ENCODE results near the gene RFTN1.
"Not testable (repeated sequence)": the region's sequence is repeated elsewhere in the genome, so short reads cannot be mapped to it uniquely, and the experiment has no call there.

Gene RFTN1

DNA sequence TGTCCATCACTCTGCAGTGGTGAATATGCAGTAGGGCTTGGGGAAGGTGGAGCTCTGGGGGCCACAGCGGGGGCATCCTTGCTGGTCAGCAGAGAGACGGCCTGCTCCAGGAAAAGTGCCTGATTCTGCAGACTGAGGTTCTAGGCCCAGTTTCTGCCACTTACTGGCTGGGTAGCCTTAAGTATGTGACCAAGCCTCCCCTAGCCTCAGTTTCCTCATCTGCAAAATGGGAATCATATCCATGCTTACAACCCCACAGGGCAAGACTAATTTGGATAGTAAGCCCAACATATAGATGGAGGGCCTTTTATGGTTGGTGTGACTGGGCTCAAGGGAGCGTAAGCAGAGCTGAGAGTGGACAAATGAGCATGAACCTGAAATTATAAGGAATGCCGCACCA is 187.6 kb downstream of the RFTN1 start:
- DNase-seq (ENCODE audit: low read depth), result no peak
- no peak overlapping the region for H3K4me3 ChIP-seq (ENCODE audit: low read depth, low read length)

DNA sequence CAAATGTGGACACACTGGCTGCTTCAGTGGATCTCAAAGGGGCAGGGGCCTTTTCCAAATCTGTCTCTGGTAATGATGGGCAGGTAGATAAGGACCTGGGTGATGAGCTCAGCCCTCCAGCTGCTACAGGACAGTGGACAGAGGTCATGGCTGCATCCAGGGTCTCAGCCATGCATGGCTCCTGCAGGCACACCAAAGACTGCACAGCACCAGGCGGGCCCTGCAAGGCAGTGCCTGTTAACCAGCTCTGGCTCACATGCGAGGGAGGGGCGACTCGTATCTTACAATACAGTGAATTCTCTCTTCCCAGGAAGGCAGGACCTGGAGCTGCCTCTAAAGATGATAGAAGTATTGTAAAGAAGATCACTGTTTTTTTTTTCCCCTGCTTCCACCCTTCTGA is 189.8 kb downstream of the RFTN1 start:
- DNase-seq (ENCODE audit: low read depth), result no peak

DNA sequence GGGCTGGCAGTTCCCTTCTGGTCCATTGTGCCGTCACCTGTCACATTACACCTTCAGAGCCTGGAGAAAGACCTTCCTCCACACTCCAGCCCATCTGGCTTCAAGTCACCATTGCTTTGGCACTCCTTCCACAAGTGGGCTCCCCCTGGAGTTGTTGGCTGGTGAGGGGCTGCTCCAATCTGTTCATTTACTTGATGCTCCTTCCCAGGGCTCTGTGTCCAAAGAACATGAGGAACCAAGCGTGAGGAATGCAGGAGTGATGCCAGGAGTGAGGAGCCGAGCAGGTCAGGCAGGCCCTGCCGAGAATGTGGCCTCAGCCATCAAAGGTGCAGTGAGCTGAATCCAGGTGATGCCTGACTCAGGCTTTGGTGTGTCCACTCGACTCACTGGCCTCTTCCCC is 191.3 kb downstream of the RFTN1 start:
- H3K4me3 ChIP-seq (ENCODE audit: low read depth, low read length), result no peak overlapping the region

More for the DNA sequence above, 189.8 kb downstream of the RFTN1 start:
- H3K4me3 ChIP-seq (ENCODE audit: low read depth, low read length), result no peak overlapping the region

DNA sequence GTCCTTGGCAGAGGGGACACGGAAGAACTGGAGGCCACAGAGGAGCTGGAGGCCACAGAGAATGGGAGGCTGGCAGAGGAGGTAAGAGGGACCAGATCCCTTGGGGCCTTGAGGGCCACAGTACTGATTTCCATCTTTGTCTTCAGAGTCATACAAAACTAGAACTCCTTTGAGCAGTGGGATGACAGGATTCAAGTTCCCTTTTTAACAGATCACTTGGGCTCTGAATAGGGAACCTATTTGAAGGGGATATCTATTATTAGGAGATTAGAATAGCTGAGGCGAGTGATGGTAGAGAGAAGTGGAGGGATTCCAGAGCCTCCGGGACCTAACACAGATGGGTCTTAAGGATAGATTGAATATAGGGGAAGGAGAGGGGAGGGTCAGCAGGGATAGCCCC is 192.8 kb downstream of the RFTN1 start:
- no peak for DNase-seq (ENCODE audit: low read depth)
- no peak overlapping the region for H3K4me3 ChIP-seq (ENCODE audit: low read depth, low read length)

More for the DNA sequence above, 191.3 kb downstream of the RFTN1 start:
- no peak for DNase-seq (ENCODE audit: low read depth)

DNA sequence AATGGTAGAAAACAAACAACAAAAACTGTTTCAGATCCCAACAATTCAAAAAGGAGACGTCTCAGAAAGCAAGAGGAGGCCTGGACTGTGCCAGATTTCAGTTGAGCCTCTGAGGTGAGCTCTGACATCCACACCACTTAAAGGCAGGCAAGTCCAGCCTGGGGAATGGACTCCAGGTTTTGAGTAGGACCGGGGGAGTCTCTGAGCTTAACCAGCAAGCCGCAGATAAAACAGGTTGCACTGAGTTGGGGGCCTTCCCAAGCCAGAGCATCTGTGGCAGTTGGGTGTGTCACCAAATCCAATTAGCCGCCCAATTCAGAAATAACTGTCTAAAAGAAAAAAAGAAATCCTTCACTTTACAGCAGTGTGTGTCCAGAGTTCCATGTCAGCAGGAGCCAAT is 193.8 kb downstream of the RFTN1 start:
- no peak for DNase-seq (ENCODE audit: low read depth)
- H3K4me3 ChIP-seq (ENCODE audit: low read depth, low read length), result no peak overlapping the region

DNA sequence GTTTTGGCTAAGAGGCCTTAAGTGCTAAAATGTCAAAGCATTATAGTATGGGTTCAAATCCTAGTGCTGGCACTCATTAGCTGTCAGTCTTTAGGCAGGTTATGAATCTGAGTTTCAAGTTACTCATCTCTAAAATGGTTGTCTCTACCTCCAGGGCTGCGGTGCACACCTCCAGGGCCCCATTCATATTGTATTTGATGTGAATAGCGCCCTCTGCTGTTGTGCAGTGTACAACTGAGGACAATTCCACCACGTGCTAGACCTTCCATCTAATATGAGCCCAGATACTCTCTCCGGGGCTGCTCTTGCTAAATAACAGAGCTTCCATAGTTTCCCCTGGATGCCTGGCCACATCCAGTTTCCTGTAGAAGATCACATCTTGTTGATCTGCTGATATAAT is 194.2 kb downstream of the RFTN1 start:
- no peak overlapping the region for H3K4me3 ChIP-seq (ENCODE audit: low read depth, low read length)
- DNase-seq (ENCODE audit: low read depth), result no peak

DNA sequence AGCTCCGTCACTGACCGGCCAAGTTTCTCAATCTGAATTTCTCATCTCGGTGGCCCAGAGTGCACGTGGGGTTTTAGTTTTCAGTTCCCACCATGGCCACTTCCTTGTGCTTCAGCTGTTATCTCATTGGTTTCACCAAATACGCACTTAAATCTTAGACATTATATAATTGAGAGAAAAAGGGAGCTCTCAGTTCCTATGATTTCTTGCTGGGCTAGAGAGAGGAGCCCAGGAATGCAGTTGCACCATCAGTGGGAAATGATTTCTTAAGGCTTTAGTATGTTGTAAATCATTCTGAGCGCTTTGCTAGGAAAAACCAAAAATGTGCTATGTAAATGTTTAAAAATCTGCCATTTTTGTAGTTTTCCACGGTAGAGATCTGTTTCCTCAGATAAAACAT is 195.3 kb downstream of the RFTN1 start:
- no peak overlapping the region for H3K4me3 ChIP-seq (ENCODE audit: low read depth, low read length)
- no peak for DNase-seq (ENCODE audit: low read depth)

DNA sequence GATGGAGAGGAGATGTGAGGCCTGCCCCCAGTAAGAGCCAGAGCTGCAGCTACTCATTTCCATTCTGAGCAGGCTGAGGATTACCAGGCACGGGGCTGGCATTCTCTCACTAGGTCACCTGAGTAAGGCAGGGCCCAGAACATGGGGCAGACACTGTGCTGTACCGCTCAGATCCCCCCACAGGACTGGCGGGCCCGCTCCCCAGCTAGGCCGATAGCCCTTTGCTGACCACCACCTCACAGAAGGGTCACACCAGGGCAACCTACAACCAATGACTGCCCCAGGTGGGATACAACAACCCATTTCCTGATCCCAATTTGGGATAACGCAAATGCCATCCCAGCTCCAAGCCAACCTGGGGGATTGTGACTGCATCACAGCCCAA is 195.9 kb downstream of the RFTN1 start:
- no peak overlapping the region for H3K4me3 ChIP-seq (ENCODE audit: low read depth, low read length)
- no peak for DNase-seq (ENCODE audit: low read depth)

DNA sequence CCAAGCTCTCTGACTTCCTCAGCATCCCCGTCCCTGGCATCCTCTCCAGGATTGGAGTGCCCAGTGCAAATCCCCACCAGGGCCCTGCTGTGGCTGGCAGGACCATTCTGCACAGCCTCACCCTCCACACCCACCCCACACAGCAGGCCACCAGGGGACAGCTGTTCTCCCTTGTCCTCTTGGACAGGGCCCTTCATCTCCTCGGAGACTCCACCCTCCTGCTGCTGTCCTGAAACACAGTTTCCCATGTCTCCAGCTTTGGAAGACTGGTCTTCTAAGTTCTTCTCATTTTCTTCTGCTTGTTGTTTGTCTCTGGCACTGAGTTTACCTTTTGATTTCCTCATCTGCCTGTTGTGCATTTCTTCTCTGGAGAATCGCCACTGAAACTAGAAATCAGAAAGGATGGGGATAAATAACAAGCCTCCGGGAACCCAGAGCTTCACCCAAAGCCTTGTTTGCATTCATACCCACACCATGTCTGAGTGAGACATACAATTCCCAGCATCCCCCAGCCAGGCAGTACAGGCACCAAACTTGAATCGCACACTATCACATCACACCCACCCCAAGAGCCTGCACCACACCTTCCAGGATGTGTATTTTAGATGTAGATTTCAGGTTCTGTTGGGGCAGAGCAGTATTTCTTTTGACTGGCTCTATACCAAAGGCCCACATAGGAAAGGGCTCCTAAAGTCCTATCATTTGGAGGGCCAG is 196.5 kb downstream of the RFTN1 start:
- no peak for DNase-seq (ENCODE audit: low read depth)
- H3K4me3 ChIP-seq (ENCODE audit: low read depth, low read length), result no peak overlapping the region

DNA sequence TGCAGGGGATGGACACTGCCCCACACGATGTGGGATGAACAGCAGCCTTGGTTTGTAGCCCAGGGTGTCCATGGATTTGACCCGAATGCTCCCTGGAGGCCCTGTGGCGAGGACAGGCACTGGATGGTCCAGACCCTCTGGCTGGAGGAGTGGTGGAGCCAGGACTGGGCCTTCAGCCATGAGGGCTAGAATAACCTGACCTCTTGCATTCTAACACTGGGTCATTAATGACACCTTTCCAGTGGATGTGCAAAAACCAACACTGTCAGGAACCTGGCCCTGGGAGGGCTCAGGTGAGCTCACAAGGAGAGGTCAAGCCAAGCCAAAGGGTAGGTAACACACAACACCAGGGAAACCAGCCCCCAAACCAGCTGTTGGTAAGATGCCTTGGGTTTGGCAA is 197.1 kb downstream of the RFTN1 start:
- H3K4me3 ChIP-seq (ENCODE audit: low read depth, low read length), result no peak overlapping the region
- no peak for DNase-seq (ENCODE audit: low read depth)

DNA sequence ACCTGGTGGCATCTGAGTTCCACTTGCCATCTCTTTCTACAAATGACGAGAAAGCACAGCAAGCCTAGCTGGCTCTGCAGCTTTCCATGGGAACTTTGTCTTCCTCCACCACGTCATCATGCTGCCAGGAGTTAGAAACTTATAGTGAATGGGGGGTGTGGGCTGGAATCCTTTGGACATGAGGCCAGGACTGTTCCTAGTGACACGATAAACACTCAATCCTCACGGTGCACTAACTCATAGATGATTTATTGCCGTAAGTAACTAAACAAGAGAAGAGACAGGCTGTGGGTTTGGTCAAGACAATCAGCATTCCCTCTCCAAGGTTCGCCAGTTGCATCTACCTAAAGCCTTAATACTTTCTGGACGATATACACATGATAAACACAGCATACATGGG is 197.9 kb downstream of the RFTN1 start:
- DNase-seq (ENCODE audit: low read depth), result no peak
- H3K4me3 ChIP-seq (ENCODE audit: low read depth, low read length), result no peak overlapping the region

DNA sequence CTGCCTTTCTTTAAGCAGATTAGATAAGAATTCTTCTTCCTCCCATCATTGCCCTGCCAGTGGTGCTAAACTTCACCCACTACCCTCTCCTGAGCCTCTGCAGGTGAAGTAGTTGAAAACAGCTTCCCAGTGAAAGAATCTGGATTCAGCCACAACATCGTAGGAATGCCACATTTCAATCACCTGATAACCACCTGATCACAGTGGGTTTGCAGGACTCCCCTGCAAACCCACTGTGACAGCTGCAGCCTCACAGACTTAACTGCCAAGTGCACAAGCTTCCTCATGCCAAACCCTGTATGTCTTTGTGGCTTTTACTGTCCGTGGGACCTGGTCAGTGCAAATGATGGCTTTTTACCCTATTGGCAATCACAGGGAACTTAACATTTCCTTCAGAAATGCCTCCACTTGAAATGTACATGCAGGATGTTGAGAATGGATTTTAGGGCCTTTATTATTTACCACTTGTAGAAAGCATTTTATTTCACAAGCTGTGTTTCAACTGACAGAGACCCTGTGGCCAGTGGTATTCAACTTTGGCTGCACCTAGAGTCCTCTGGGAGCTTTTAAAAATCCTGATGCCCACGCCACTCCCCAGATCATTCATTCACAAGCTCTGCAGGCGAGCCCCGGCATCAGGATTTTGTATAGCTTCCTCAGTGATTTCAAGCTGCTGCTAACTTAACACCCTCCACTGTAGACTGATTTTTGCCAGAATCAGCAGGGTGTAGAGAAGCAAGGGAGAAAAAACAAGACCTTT is 199.4 kb downstream of the RFTN1 start:
- no peak for DNase-seq (ENCODE audit: low read depth)
- no peak overlapping the region for H3K4me3 ChIP-seq (ENCODE audit: low read depth, low read length)

DNA sequence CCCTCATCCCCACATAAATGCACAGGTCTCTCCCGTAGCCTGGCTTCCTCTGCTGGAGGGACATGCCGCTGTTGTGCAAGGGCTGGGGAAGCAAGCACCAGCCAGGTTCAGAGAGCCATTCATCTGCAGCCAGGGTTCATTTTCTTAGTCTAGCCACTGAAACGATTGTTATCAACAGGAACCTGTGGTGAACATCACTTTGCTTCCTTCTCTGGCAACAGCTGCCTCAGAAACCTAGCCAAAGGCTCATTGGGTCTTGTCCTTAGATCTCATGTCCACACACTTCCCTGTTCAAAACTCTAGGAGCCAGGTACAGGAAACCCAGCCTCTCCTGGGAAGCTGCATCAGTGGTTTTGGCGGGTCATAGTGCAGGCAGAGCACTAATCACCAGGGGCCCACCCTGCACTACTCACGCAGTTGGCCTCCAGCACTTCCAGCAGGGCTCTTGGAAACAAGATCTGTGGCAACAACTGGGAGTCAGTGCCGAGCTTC is 201.5 kb downstream of the RFTN1 start:
- H3K4me3 ChIP-seq (ENCODE audit: low read depth, low read length), result no peak overlapping the region
- no peak for DNase-seq (ENCODE audit: low read depth)

DNA sequence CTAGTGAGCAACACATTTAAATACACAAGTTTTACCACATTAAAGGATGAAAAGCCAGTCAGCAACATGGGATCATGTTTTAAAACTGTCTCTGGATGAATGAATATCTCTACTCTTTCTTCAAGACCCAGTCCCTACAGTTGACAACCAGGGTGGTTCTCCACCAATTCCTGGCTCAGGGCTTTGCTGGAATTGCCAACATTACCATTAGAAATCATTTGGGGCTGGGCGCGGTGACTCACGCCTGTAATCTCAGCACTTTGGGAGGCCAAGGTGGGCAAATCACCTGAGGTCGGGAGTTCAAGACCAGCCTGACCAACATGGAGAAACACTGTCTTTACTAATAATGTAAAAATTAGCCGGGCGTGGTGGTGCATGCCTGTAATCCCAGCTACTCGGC is 203.0 kb downstream of the RFTN1 start:
- not testable (repeated sequence) for DNase-seq (ENCODE audit: low read depth); H3K4me3 ChIP-seq (ENCODE audit: low read depth, low read length)

DNA sequence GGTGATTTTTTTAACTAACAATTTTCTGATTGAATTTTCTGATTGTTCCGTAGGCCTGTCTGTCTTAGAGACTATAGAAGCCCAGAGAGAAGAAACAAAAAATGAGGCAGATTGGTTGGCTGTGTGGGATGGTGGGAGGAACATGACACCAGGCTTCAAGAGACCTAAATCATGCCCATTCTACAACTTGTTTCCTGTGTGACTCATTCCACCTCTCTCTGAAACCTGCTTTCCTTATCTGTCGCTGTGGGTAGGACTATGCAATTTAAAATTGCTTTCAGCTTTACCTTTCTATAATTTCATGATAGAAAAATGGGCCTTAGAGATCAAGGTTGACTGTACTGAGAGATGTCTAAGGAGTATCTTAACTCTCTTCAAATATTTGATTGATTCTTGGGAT is 203.9 kb downstream of the RFTN1 start:
- no peak for DNase-seq (ENCODE audit: low read depth)
- no peak overlapping the region for H3K4me3 ChIP-seq (ENCODE audit: low read depth, low read length)

DNA sequence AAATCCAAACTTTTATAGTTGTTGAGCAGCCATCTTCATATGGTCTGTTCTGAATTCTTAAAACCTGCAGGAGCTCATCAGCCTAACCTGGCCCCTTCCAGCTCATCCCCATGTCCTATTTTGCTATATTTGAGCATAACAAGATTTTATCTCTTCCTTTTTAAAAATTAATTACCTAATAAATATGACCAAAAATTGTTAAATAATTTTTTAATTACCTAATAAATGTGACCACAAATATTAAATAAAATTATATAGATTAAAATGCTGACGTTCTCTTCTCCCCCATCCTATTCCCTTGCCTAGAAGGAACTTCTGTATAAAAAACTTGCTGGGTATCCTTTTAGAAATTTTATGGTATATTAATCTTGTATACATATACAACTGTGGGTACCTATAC is 204.8 kb downstream of the RFTN1 start:
- no peak overlapping the region for H3K4me3 ChIP-seq (ENCODE audit: low read depth, low read length)
- DNase-seq (ENCODE audit: low read depth), result no peak

DNA sequence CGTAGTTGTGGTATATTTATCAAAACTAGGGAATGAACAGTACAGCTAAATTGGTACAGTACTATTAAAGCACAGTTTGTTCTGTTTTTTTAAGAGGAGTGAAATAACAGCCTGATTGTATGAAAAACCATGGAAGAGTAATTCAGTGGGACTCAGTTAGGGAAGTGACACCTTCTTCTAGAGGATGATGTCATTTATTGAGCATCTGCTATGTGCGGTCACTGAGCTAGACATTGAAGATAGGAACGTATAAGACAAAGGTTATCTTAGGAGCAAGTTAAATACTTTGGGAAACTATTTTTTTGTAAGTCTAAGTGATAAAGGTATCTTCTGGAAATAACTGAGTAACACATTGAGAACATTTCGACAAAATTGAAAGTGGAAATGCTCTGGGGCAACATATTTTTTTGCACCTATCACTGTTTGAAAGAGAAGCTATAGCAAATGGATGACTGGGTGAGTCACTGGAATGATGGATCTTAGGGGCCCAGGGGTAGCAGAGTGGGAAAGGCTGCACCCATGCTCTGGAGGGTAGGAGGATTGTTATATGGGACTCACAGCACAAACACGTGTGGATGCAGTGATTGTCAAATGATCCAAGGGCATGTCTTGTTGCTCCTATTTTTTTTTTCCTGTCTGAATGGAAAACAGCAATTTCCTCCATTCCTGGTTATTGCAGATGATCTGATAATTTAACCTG is 205.5 kb downstream of the RFTN1 start:
- no peak for DNase-seq (ENCODE audit: low read depth)
- H3K4me3 ChIP-seq (ENCODE audit: low read depth, low read length), result no peak overlapping the region

DNA sequence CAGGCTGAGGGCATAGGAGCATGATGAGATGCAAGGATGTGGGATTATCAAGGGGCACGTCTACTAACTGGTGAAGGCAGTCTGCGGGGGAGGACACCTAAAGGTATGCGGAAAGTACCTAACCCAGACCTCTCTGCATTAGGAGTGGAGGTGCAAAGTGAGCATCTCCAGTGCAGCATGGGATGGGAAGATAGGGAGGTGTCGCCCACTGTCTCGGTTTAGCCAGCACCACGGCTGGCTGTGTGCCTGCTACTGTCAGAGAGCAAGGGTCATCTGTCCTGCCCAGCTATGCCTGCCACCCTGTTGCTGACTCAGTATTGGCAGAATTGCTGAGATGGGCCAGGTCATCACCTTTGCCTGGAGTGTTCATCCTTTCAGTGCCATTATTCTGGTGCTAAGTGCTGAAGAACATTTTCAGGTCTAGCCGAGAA is 208.4 kb downstream of the RFTN1 start:
- DNase-seq (ENCODE audit: low read depth), result no peak
- H3K4me3 ChIP-seq (ENCODE audit: low read depth, low read length), result no peak overlapping the region

DNA sequence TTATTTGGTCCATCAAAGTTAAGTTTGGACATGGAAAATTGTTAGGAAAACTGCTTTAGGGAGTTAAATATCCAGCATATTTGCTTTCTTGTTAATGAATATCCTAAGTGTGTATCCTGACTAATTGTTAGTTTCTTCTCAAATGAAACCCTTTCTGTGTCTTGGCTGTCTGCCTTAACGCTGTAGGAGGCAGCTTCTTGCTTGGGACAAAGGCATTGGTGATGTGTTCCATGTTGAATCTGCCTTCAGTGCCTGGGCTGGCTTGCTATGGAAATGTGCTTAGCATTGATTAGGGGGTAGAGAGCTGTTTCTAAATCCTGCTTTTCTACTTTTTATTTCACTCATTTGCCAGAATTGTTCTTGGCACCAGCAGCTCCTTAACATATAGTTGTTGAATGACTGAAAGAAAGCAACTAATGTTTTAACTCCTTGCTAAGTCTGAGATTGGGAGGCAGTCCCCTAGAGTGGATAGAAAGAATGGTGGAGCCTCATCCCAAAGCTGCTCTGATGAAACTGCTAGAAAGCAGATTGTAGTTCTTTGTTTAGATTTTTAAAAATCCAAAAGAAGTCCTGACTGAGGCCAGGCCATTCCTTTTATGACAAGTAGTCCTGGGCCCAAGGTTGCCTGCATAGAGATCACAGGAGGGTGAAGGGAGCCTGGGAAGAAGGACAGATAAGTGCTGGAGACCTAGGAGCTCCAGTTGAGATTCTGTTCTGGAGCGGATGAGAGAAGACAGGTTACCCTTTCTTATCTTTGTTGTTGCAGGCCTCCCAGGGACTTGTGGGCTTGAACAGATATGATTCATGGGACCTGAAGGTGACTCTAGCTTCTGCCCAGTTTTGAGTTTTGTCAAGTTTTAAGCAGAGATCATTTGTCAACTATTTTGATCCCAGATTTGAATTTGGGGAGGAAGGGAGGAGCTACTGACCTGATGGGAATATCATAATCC is 209.2 kb downstream of the RFTN1 start:
- H3K4me3 ChIP-seq (ENCODE audit: low read depth, low read length), result no peak overlapping the region
- DNase-seq (ENCODE audit: low read depth), result no peak

Measured in skeletal muscle cell (primary cell).